ENCODE measurements around the gene BASP1.
A peak's percentile ranks its signal among the peaks of the same experiment; 100 is the strongest.

The BASP1 gene

GRCh38 chr5:17220469-17220868 is 3.0 kb downstream of the BASP1 start:
- TF ChIP-seq TAF1 (IDR thresholded peaks at IDR 0.05; ENCODE audit: low read depth, low read length) (no peak), POU2F2 (IDR thresholded peaks at IDR 0.05; ENCODE audit: low read depth, low read length) (no peak), POLR2A (IDR thresholded peaks at IDR 0.05; ENCODE audit: low read depth, low read length) (no peak), POLR2AphosphoS5 (IDR thresholded peaks at IDR 0.05; ENCODE audit: low read depth, low read length) (no peak), SPI1 (IDR thresholded peaks at IDR 0.05; ENCODE audit: low read depth, low read length) (no peak), PAX5 (IDR thresholded peaks at IDR 0.05; ENCODE audit: insufficient read depth, low read length, severe bottlenecking) (no peak)
- no peak for DNase-seq (ENCODE audit: insufficient read length, low spot score)
- FAIRE-seq: no peak

GRCh38 chr5:17221843-17222636 is 4.6 kb downstream of the BASP1 start:
- DNase-seq (ENCODE audit: insufficient read length, low spot score) (no peak), FAIRE-seq (peak; percentile 69)
- TF ChIP-seq POLR2A (IDR thresholded peaks at IDR 0.05; ENCODE audit: low read depth, low read length) (no peak), PAX5 (IDR thresholded peaks at IDR 0.05; ENCODE audit: insufficient read depth, low read length, severe bottlenecking) (no peak), POLR2AphosphoS5 (IDR thresholded peaks at IDR 0.05; ENCODE audit: low read depth, low read length) (no peak), SPI1 (IDR thresholded peaks at IDR 0.05; ENCODE audit: low read depth, low read length) (no peak), TAF1 (IDR thresholded peaks at IDR 0.05; ENCODE audit: low read depth, low read length) (no peak), POU2F2 (IDR thresholded peaks at IDR 0.05; ENCODE audit: low read depth, low read length) (no peak)

GRCh38 chr5:17222664-17223063 is 5.2 kb downstream of the BASP1 start:
- DNase-seq (ENCODE audit: insufficient read length, low spot score): no peak
- FAIRE-seq: no peak

GRCh38 chr5:17223367-17224185 is 6.1 kb downstream of the BASP1 start:
- FAIRE-seq (peak; percentile 90), DNase-seq (ENCODE audit: insufficient read length, low spot score) (no peak)
- TF ChIP-seq PAX5 (IDR thresholded peaks at IDR 0.05; ENCODE audit: insufficient read depth, low read length, severe bottlenecking) (no peak), POLR2A (IDR thresholded peaks at IDR 0.05; ENCODE audit: low read depth, low read length) (no peak; the same call in 1 of the 2 replicates), POU2F2 (IDR thresholded peaks at IDR 0.05; ENCODE audit: low read depth, low read length) (no peak), SPI1 (IDR thresholded peaks at IDR 0.05; ENCODE audit: low read depth, low read length) (no peak), POLR2AphosphoS5 (IDR thresholded peaks at IDR 0.05; ENCODE audit: low read depth, low read length) (no peak), TAF1 (IDR thresholded peaks at IDR 0.05; ENCODE audit: low read depth, low read length) (no peak)

More at GRCh38 chr5:17222664-17223063, 5.2 kb downstream of the BASP1 start:
- TF ChIP-seq POU2F2 (IDR thresholded peaks at IDR 0.05; ENCODE audit: low read depth, low read length) (no peak), POLR2A (IDR thresholded peaks at IDR 0.05; ENCODE audit: low read depth, low read length) (no peak), SPI1 (IDR thresholded peaks at IDR 0.05; ENCODE audit: low read depth, low read length) (no peak), TAF1 (IDR thresholded peaks at IDR 0.05; ENCODE audit: low read depth, low read length) (no peak), PAX5 (IDR thresholded peaks at IDR 0.05; ENCODE audit: insufficient read depth, low read length, severe bottlenecking) (no peak), POLR2AphosphoS5 (IDR thresholded peaks at IDR 0.05; ENCODE audit: low read depth, low read length) (no peak)

GRCh38 chr5:17224858-17225511 is 7.6 kb downstream of the BASP1 start:
- TF ChIP-seq PAX5 (IDR thresholded peaks at IDR 0.05; ENCODE audit: insufficient read depth, low read length, severe bottlenecking) (no peak), POLR2AphosphoS5 (IDR thresholded peaks at IDR 0.05; ENCODE audit: low read depth, low read length) (peak; percentile 57), POU2F2 (IDR thresholded peaks at IDR 0.05; ENCODE audit: low read depth, low read length) (peak; percentile 44; the same call in 1 of the 2 replicates), POLR2A (IDR thresholded peaks at IDR 0.05; ENCODE audit: low read depth, low read length) (peak; percentile 49; the same call in 1 of the 2 replicates), TAF1 (IDR thresholded peaks at IDR 0.05; ENCODE audit: low read depth, low read length) (no peak)
- FAIRE-seq: no peak
- no peak for DNase-seq (ENCODE audit: insufficient read length, low spot score)

GRCh38 chr5:17225520-17225919 is 8.1 kb downstream of the BASP1 start:
- DNase-seq (ENCODE audit: insufficient read length, low spot score) (no peak), FAIRE-seq (no peak)
- TF ChIP-seq POLR2A (IDR thresholded peaks at IDR 0.05; ENCODE audit: low read depth, low read length) (no peak), POLR2AphosphoS5 (IDR thresholded peaks at IDR 0.05; ENCODE audit: low read depth, low read length) (no peak; the same call in 1 of the 2 replicates), SPI1 (IDR thresholded peaks at IDR 0.05; ENCODE audit: low read depth, low read length) (no peak), TAF1 (IDR thresholded peaks at IDR 0.05; ENCODE audit: low read depth, low read length) (no peak), PAX5 (IDR thresholded peaks at IDR 0.05; ENCODE audit: insufficient read depth, low read length, severe bottlenecking) (no peak), POU2F2 (IDR thresholded peaks at IDR 0.05; ENCODE audit: low read depth, low read length) (no peak)

- no peak for DNase-seq (ENCODE audit: insufficient read length, low spot score)
- no peak for FAIRE-seq
- TF ChIP-seq PAX5 (IDR thresholded peaks at IDR 0.05; ENCODE audit: insufficient read depth, low read length, severe bottlenecking) (no peak), POLR2AphosphoS5 (IDR thresholded peaks at IDR 0.05; ENCODE audit: low read depth, low read length) (no peak), POU2F2 (IDR thresholded peaks at IDR 0.05; ENCODE audit: low read depth, low read length) (no peak), POLR2A (IDR thresholded peaks at IDR 0.05; ENCODE audit: low read depth, low read length) (no peak), TAF1 (IDR thresholded peaks at IDR 0.05; ENCODE audit: low read depth, low read length) (no peak), SPI1 (IDR thresholded peaks at IDR 0.05; ENCODE audit: low read depth, low read length) (no peak)
Observed at GRCh38 chr5:17227868-17228267, 10.4 kb downstream of the BASP1 start.

- DNase-seq (ENCODE audit: insufficient read length, low spot score) (no peak), FAIRE-seq (no peak)
- TF ChIP-seq PAX5 (IDR thresholded peaks at IDR 0.05; ENCODE audit: insufficient read depth, low read length, severe bottlenecking) (no peak), POLR2AphosphoS5 (IDR thresholded peaks at IDR 0.05; ENCODE audit: low read depth, low read length) (no peak; the same call in 1 of the 2 replicates), TAF1 (IDR thresholded peaks at IDR 0.05; ENCODE audit: low read depth, low read length) (no peak), SPI1 (IDR thresholded peaks at IDR 0.05; ENCODE audit: low read depth, low read length) (no peak), POLR2A (IDR thresholded peaks at IDR 0.05; ENCODE audit: low read depth, low read length) (no peak), POU2F2 (IDR thresholded peaks at IDR 0.05; ENCODE audit: low read depth, low read length) (no peak)
Observed at GRCh38 chr5:17228821-17229291, 11.4 kb downstream of the BASP1 start.
